Measurements from ENCODE around the gene ZFP42.
"Not testable (repeated sequence)": the region's sequence is repeated elsewhere in the genome, so short reads cannot be mapped to it uniquely, and the experiment has no call there.

Gene ZFP42

GRCh38 chr4:188021548-188022249 lies 26.1 kb downstream of the ZFP42 start:
- no peak for DNase-seq (ENCODE audit: low spot score)

GRCh38 chr4:188023682-188024081 lies 28.1 kb downstream of the ZFP42 start:
- no peak for DNase-seq (ENCODE audit: low spot score)

GRCh38 chr4:188025476-188025875 lies 29.9 kb downstream of the ZFP42 start:
- no peak for DNase-seq (ENCODE audit: low spot score)

GRCh38 chr4:188029114-188029513 lies 33.5 kb downstream of the ZFP42 start:
- DNase-seq (ENCODE audit: low spot score): no peak

- DNase-seq (ENCODE audit: low spot score): no peak
These were observed 34.8 kb downstream of the ZFP42 start for GRCh38 chr4:188030401-188030800.

GRCh38 chr4:188031751-188032150 lies 36.2 kb downstream of the ZFP42 start:
- DNase-seq (ENCODE audit: low spot score): no peak

- DNase-seq (ENCODE audit: low spot score): no peak
These were observed 36.6 kb downstream of the ZFP42 start for GRCh38 chr4:188032170-188032569.

GRCh38 chr4:188032583-188032982 lies 37.0 kb downstream of the ZFP42 start:
- DNase-seq (ENCODE audit: low spot score): no peak

GRCh38 chr4:188037003-188037713 lies 41.6 kb downstream of the ZFP42 start:
- no peak for DNase-seq (ENCODE audit: low spot score)

- no peak for DNase-seq (ENCODE audit: low spot score)
These were observed 46.1 kb downstream of the ZFP42 start for GRCh38 chr4:188041721-188042120.

- DNase-seq (ENCODE audit: low spot score): no peak
These were observed 46.6 kb downstream of the ZFP42 start for GRCh38 chr4:188042191-188042590.

- DNase-seq (ENCODE audit: low spot score): no peak
These were observed 47.6 kb downstream of the ZFP42 start for GRCh38 chr4:188043154-188043553.

GRCh38 chr4:188045461-188045860 lies 49.9 kb downstream of the ZFP42 start:
- not testable (repeated sequence) for DNase-seq (ENCODE audit: low spot score)

GRCh38 chr4:188046657-188047056 lies 51.1 kb downstream of the ZFP42 start:
- DNase-seq (ENCODE audit: low spot score): no peak

GRCh38 chr4:188053302-188053701 lies 57.7 kb downstream of the ZFP42 start:
- DNase-seq (ENCODE audit: low spot score): no peak

Measured in RKO (cell line).